ENCODE results near the gene NEK10.
"Not testable (repeated sequence)": the region's sequence is repeated elsewhere in the genome, so short reads cannot be mapped to it uniquely, and the experiment has no call there.

NEK10 gene

GRCh38 chr3:27354588-27355203 is 14.5 kb downstream of the NEK10 start:
- no peak for DNase-seq (ENCODE audit: insufficient read length, low spot score)
- no peak for FAIRE-seq

GRCh38 chr3:27354161-27354560 is 15.0 kb downstream of the NEK10 start:
- DNase-seq (ENCODE audit: insufficient read length, low spot score) (no peak), FAIRE-seq (no peak)

DNA sequence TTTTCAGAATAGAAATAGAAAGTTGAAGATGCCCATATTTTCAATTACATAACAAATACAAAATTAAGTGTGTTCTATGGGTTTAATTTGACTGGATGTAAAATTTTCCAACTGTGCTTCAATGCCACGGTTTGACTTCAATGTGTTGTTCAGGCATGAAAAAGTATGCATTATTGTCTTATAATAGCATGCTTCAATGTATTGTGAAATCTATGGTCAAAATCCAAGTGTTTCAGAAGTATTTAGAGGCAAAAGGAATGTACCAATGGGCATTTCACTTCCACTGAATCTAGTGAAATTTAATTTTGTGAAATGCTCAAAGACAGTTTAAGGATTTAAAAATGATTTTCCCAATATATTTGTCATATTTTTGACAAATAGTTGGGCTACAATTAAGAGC is 16.0 kb downstream of the NEK10 start:
- FAIRE-seq (no peak), DNase-seq (ENCODE audit: insufficient read length, low spot score) (no peak)

DNA sequence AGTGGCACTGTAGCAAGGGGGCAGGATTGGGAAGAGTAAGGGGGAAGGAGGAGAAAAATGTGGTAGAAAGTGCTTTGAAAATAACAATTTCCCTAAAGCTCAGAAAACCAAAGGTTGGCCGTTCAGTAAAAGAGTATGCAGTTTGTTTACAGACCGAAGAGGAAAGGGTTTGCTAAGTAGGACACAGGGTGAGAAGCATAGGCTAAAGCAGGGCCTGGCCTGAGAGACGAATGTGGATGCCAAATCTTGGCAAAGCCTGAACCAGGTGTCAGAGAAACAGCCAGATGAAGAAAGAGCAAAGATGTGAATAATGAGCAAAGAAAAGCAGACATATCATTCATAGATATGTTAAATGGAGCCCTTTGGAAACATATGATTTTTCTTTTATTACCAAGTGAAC is 17.1 kb downstream of the NEK10 start:
- FAIRE-seq = no peak

GRCh38 chr3:27349832-27350231 is 19.4 kb downstream of the NEK10 start:
- no peak for FAIRE-seq
- no peak for DNase-seq (ENCODE audit: insufficient read length, low spot score)

More for the DNA sequence above, 17.1 kb downstream of the NEK10 start:
- DNase-seq (ENCODE audit: insufficient read length, low spot score) = no peak

DNA sequence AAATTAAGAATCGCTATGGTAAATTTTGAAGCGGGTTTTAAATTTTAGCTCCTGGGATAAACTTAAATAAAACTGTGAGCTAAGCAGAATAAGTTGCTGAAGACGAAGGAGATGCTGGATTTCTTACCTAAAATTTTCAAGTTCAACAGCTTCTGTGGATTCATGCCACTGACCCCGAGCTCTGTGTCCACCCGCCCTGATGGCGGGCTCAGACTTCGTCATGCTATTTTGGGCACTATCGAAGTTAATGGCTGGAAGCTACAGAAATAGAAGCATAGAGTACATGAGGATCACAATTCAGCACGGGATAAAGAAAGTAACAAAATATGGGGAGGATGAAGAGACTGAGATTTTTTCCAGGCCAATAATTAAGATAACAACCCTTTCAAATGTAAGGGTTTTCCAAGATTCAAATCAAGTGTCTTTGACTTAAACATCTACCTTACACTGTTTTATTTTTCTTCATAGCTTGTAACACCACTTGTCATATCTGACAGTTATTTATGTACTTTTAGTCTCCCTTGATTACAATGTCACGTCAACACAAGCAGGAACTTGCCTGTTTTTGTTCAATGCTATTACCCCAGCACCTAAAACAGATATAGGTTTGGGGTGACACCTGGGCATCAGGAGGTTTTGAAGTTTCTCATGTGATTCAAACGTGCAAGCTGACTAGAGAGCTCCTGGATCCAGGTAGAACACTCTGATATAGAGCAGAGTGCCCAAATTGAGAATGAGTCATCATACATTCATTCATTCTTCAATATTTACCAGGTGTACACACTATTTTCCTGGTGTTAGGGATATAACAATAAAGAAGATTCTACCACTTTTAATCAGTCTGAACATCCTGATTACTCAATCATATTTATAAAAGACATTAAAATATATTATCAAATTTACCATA is 23.0 kb downstream of the NEK10 start:
- no peak for FAIRE-seq

DNA sequence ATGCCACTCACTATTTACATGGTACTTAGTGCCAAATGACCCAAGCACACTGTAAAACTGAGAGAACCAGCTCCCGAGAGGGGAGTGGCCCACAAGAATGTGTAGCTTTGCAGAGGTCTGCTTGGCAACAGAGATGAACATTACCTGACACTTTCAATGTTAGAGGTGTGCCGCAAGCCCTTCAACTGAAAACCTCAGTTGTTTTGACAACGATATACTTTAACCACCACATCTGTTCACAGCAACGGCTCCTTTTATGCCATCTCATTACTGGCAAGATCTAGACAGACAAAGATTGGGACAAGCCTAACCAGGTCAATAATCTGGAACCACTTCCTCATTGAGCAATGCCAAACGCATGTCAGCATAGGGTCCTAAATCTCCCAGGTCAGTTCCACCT is 23.7 kb downstream of the NEK10 start:
- FAIRE-seq (no peak), DNase-seq (ENCODE audit: insufficient read length, low spot score) (no peak)

More for the DNA sequence above, 23.0 kb downstream of the NEK10 start:
- DNase-seq (ENCODE audit: insufficient read length, low spot score) = no peak

DNA sequence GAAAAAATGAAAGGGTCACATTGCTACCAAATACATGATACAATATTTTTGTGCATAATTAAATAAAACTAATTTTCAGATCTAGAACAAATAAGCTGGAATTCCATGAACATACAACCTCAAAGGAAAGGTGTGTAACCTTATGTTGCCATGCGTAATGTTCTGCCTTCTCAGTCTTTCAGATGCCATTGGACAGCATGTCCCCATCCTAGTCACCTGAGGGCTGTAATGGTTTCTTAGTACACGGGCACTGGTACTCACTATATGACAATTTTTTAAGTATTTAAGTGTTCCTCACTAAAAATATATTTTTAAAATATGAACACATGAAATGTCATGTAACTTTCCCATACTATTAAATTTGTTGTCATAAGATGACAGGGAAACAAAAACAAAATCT is 24.1 kb downstream of the NEK10 start:
- FAIRE-seq = no peak

GRCh38 chr3:27344192-27344591 is 25.0 kb downstream of the NEK10 start:
- FAIRE-seq = no peak
- no peak for DNase-seq (ENCODE audit: insufficient read length, low spot score)

More for the DNA sequence above, 24.1 kb downstream of the NEK10 start:
- no peak for DNase-seq (ENCODE audit: insufficient read length, low spot score)

GRCh38 chr3:27342267-27342666 is 26.9 kb downstream of the NEK10 start:
- no peak for FAIRE-seq
- DNase-seq (ENCODE audit: insufficient read length, low spot score) = no peak

GRCh38 chr3:27340534-27340933 is 28.6 kb downstream of the NEK10 start:
- no peak for FAIRE-seq

DNA sequence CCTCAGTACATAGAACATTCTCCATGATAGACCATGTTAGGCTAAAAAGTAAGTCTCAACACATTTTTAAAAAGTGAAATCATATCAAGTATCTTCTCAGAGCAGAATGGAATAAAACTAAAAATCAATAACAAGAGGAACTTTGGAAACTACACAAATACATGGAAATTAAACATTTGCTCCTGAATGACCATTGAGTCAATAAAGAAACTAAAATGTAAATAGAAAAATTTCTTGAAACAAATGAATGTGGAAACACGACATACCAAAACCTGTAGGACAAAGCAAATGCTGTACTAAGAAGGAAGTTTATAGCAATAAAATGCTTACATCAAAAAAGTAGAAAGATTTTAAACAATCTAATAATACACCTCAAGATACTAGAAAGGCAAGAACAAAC is 33.6 kb downstream of the NEK10 start:
- FAIRE-seq = no peak
- DNase-seq (ENCODE audit: insufficient read length, low spot score) = no peak

More at GRCh38 chr3:27340534-27340933, 28.6 kb downstream of the NEK10 start:
- no peak for DNase-seq (ENCODE audit: insufficient read length, low spot score)

DNA sequence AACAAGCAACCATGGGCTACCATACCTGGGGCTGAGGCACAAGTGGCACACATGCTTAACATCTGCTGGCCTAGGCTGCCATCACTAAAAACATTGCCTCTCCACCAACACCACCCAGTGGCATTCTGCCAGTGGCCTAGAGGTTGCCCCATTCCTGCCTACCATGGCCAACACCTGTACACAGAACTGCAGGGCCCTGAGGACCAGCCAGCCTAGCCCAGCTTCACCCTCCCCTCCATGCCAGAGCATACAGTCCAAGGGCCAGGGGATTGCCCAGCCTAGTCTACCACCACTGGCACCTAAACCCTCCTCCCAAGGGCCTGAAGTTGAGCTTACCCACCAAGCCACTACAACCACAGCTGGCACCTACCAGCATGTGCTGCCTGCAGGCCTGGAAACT is 35.3 kb downstream of the NEK10 start:
- FAIRE-seq = no peak
- DNase-seq (ENCODE audit: insufficient read length, low spot score) = no peak

DNA sequence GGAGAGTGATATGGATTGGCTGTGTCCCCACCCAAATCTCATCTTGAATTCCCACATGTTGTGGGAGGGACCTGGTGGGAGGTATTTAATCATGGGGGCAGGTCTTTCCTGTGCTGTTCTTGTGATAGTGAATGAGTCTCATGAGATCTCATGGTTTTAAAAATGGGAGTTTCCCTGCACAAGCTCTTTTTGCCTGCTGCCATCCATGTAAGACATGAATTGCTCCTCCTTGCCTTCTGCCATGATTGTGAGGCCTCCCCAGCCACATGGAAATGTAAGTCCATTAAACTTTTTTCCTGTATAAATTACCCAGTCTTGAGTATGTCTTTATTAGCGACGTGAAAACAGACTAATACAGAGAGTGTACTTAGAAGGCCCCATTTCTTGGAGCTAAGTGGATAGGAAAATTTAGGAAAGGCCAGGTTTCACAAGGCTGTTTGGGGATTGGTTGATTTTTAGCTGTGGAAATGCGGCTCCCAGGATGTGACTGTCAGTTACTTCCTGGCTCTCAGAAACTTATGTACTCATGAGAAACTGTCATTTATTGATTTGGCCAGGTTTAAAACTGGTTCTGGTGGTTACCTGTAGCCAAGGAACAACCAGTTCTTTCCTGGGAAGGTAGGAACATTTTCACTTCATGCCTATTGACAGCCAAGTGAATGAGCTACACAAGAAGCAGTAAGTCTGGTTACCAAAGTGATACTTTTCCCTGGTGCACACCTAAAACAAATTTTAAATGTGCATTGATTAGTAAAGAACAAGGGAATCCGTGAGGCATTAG is 40.0 kb downstream of the NEK10 start:
- FAIRE-seq; DNase-seq (ENCODE audit: insufficient read length, low spot score): not testable (repeated sequence)

DNA sequence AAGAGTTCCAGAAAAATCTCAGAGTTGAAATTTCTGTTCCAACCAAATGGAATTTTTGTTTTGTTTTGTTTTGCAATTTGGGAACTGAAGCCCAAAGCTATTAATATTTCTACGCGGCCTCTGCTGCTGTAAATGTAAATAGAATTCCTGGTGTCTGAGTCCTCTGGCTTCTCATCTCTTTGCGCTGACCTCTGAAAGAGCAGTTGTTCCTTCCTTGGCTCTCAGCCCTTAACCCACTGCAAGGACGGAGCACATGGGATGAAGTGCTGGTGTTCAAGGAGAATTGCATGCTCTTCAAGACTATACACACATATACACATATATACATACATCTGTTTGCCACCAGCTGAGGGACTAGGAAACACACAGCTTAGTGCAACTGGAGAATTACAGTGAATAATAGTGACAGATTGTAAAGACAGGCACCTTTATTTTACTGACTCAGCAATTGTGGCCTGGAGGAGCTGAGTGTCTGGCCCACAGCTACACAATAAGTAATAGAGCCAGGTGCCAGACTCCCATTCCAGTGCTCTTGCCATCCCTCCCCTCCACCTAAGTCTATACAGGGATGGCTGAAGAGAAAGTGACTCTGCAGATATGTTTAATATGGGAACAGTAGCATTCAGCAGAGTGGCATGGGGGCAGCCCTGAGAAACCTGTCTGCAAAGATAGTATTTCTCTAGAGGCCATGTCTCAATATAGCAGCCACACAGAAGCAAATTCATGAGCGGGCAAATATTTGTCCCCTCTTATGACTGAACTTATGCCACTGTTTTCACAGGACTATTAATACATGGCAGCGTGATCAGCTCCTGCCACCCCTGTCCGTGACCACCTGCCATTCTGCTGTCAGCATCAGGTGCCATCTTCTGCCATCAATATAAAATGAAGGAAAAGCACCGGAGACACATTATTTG is 42.3 kb downstream of the NEK10 start:
- peak; percentile 47 for DNase-seq (ENCODE audit: insufficient read length, low spot score)
- peak; percentile 38 for FAIRE-seq

DNA sequence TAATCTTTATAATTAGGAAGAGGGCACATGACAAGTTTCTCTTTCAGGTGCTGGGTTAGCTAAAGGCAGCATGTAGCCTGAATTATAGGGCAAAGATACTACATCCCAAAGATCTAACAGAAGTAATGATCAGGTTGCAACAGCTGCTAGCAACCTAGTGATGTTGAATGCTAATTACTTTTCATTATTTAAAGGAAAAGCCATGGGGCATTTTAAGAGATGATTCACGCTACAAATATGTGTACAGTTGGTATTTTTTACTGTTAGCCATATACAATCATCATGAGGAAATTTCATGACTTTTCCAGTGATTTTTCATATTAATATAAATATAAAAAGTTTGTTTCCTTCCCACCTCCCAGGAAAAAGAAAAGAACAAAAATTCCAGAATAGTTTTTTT is 43.0 kb downstream of the NEK10 start:
- DNase-seq (ENCODE audit: insufficient read length, low spot score) (peak; percentile 19), FAIRE-seq (no peak)

- FAIRE-seq (peak; percentile 49), DNase-seq (ENCODE audit: insufficient read length, low spot score) (no peak)
Observed at GRCh38 chr3:27325419-27325818, 43.8 kb downstream of the NEK10 start.

- FAIRE-seq (peak; percentile 49), DNase-seq (ENCODE audit: insufficient read length, low spot score) (no peak)
Observed at GRCh38 chr3:27324686-27325085, 44.5 kb downstream of the NEK10 start.

DNA sequence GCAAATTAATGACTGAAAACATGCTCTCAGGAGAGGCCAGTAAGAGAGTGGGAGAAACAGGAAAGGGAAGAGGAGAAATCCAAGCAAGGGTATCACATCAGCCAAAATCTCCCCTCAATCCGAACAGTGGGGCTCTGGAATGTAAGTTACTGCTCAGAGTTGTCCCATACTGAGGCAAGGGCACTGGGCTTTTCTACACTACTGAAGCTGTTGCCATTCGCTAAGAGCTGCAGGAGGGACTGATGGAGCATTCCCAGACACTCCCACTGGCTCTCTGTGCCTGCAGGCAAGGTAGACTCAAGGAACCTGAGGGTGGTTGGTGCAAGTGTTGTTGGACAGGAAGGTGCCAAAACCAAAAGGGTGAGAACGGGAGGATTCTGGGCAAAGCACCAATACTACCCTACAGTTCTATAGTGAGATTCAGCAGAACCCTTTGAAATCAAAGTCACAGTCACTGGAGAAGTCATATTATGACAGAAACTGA is 46.1 kb downstream of the NEK10 start:
- no peak for FAIRE-seq
- no peak for DNase-seq (ENCODE audit: insufficient read length, low spot score)

GRCh38 chr3:27322634-27323033 is 46.5 kb downstream of the NEK10 start:
- FAIRE-seq (no peak), DNase-seq (ENCODE audit: insufficient read length, low spot score) (no peak)

Measured in HTR-8/SVneo (cell line).